SK-N-MC (cell line): ENCODE measurements around the gene CCDC154.

ENCODE experiments used
- EZH2 ChIP-seq: fragments of 200-600 bp; sonication (generic); IDR thresholded peaks from one replicate; pipeline ENCODE4 v1.6.1; 2017; ENCODE audit warnings: antibody characterized with exemption
- FOXP2 ChIP-seq: optimal IDR thresholded peaks from 2 replicates; pipeline ENCODE3; 2011; ENCODE audit warnings: mild to moderate bottlenecking, moderate library complexity; ENCODE audit not compliant: insufficient read depth; ENCODE audit errors: extremely low read length, control extremely low read depth
- POLR2AphosphoS5 ChIP-seq: IDR thresholded peaks from 2 replicates; pipeline ENCODE4 v1.6.1; 2012; ENCODE audit warnings: mild to moderate bottlenecking, low read depth, low read length, borderline replicate concordance

- TF ChIP-seq POLR2AphosphoS5 (no peak), EZH2 (no peak), FOXP2 (no peak)
Measured at GRCh38 chr16:1442697-1443096, 1.7 kb downstream of the CCDC154 start.
